HCT116 (cell line): ENCODE data around the gene LDB2. TPM values are rescaled to one million over a fixed set of nuclear protein-coding genes. Genes with fewer than 3 reads are reported as not detected.

ENCODE experiments used
- ATAC-seq: fragments of 200-7000 bp; cut with Tn5 transposase; 2 replicates; pipeline ENCODE4 v1.9.1; 2020; ENCODE audit warnings: mild to moderate bottlenecking, moderate library complexity
- BruUV-seq: library from RNA; stranded (reverse); fragments of 400-500 nt; replicated peaks from 2 replicates; lab custom pipeline; 2021; lab: Mats Ljungman, UMichigan
- CTCF ChIA-PET: fragments of 300-600 bp; sonication (Branson Sonifier 250); formaldehyde crosslinking; loops from one replicate; lab custom pipeline; 2021; ENCODE audit warnings: antibody characterized with exemption; lab: Charles Lee
- POLR2A ChIA-PET: fragments of 300-600, 350-600 bp; sonication (Branson Sonifier 250); formaldehyde crosslinking; loops from one replicate; lab custom pipeline; 2021; ENCODE audit warnings: antibody characterized with exemption; lab: Charles Lee
- RAD21 ChIA-PET, 2 experiments: fragments of 300-600 bp; sonication (Branson Sonifier 250); formaldehyde crosslinking; loops; one replicate each; lab custom pipeline; 2023; ENCODE audit warnings: low total read pairs in 2 of 2; ENCODE audit not compliant: uncharacterized antibody in 2 of 2, unreplicated experiment in 2 of 2, low non-redundant PET in 1 of 2; lab: Charles Lee
- DNase-seq: peaks from one replicate; pipeline ENCODE4 v3.0.0-alpha.2; 2010; ENCODE audit warnings: low read depth, low spot score
- H2AFZ ChIP-seq: fragments of 200-600 bp; shearing (Covaris generic), sonication (generic); 2 replicates; pipeline ENCODE4 v1.6.1; 2017; ENCODE audit warnings: low read depth, mixed run types, mixed read lengths, antibody characterized with exemption, low read length; ENCODE audit not compliant: poor library complexity, severe bottlenecking
- H3K27ac ChIP-seq: 2 replicates; pipeline ENCODE4 v1.5.1; 2012; ENCODE audit warnings: low read depth, low read length
- H3K27me3 ChIP-seq: fragments of 200-600 bp; sonication (generic); 2 replicates; pipeline ENCODE4 v1.6.1; 2016; ENCODE audit warnings: mixed run types, low read length, mixed read lengths; ENCODE audit not compliant: insufficient read depth
- H3K36me3 ChIP-seq, 2 experiments: fragments of 200-500 bp in 1 of 2; fragments of 200-600 bp in 1 of 2; sonication (Bioruptor generic) in 1 of 2; sonication (generic) in 1 of 2; 2 replicates each; pipeline versions ENCODE4 v1.5.1 to v1.6.1; 2014 to 2016; ENCODE audit warnings: low read length in 2 of 2, inconsistent platforms in 1 of 2, mixed read lengths in 1 of 2, mixed run types in 1 of 2; ENCODE audit not compliant: insufficient read depth in 2 of 2, control insufficient read depth in 1 of 2
- H3K4me1 ChIP-seq, 2 experiments: fragments of 200-600 bp in 1 of 2; sonication (generic) in 1 of 2; 2 replicates each; pipeline versions ENCODE4 v1.5.1 to v1.6.1; 2012 to 2017; ENCODE audit warnings: low read length in 2 of 2, inconsistent platforms in 1 of 2, mild to moderate bottlenecking in 1 of 2, mixed read lengths in 1 of 2, mixed run types in 1 of 2, moderate library complexity in 1 of 2; ENCODE audit not compliant: insufficient read depth in 2 of 2, control insufficient read depth in 1 of 2
- H3K4me2 ChIP-seq: fragments of 200-600 bp; sonication (generic); 2 replicates; pipeline ENCODE4 v1.6.1; 2017; ENCODE audit warnings: mixed run types, low read length, mixed read lengths
- H3K4me3 ChIP-seq, 2 experiments: fragments of 200-600 bp in 1 of 2; sonication (generic) in 1 of 2; replicated peaks in 1 of 2; 2 replicates each; pipeline ENCODE4 v1.5.1; 2011 to 2016; ENCODE audit warnings: low read length in 2 of 2, control low read depth in 1 of 2, low read depth in 1 of 2, mild to moderate bottlenecking in 1 of 2, mixed read lengths in 1 of 2, mixed run types in 1 of 2
- H3K79me2 ChIP-seq: fragments of 200-600 bp; sonication (generic); 2 replicates; pipeline ENCODE4 v1.6.1; 2017; ENCODE audit warnings: mild to moderate bottlenecking, mixed run types, low read length, moderate library complexity, mixed read lengths; ENCODE audit not compliant: insufficient read depth
- H3K9ac ChIP-seq: fragments of 200-600 bp; sonication (generic); 2 replicates; pipeline ENCODE4 v1.6.1; 2016; ENCODE audit warnings: low read length, mixed read lengths
- H3K9me2 ChIP-seq: fragments of 200-600 bp; sonication (generic), shearing (Covaris generic); 2 replicates; pipeline ENCODE4 v1.6.1; 2017; ENCODE audit warnings: mixed run types, mild to moderate bottlenecking, moderate library complexity; ENCODE audit not compliant: insufficient read depth
- H3K9me3 ChIP-seq, 2 experiments: fragments of 200-500 bp in 1 of 2; fragments of 200-600 bp in 1 of 2; sonication (Bioruptor generic) in 1 of 2; sonication (generic) in 1 of 2; 2 replicates each; pipeline ENCODE4 v1.6.1; 2014 to 2017; ENCODE audit warnings: low read length in 2 of 2, mixed read lengths in 2 of 2, inconsistent platforms in 1 of 2, low read depth in 1 of 2, mild to moderate bottlenecking in 1 of 2, mixed run types in 1 of 2, moderate library complexity in 1 of 2; ENCODE audit not compliant: control insufficient read depth in 1 of 2, insufficient read depth in 1 of 2
- H4K20me1 ChIP-seq: fragments of 200-600 bp; sonication (generic), shearing (Covaris generic); 2 replicates; pipeline ENCODE4 v1.6.1; 2017; ENCODE audit warnings: mixed run types, mild to moderate bottlenecking, moderate library complexity; ENCODE audit not compliant: insufficient read depth
- CBX3 ChIP-seq: IDR thresholded peaks from 2 replicates; pipeline ENCODE4 v1.6.1; 2012; ENCODE audit warnings: low read depth
- CEBPB ChIP-seq: IDR thresholded peaks from 2 replicates; pipeline ENCODE4 v1.6.1; 2012; ENCODE audit warnings: low read depth
- EGR1 ChIP-seq: IDR thresholded peaks from 2 replicates; pipeline ENCODE4 v1.6.1; 2012; ENCODE audit warnings: low read depth
- ELF1 ChIP-seq: IDR thresholded peaks from 2 replicates; pipeline ENCODE4 v1.6.1; 2012; ENCODE audit warnings: low read depth, borderline replicate concordance
- JUND ChIP-seq: IDR thresholded peaks from 2 replicates; pipeline ENCODE4 v1.6.1; 2012
- POLR2A ChIP-seq: IDR thresholded peaks from 2 replicates; pipeline ENCODE4 v1.7.0; 2011; ENCODE audit warnings: borderline replicate concordance; ENCODE audit not compliant: insufficient read depth, insufficient read length; ENCODE audit errors: extremely low read depth
- SIN3A ChIP-seq: IDR thresholded peaks from 2 replicates; pipeline ENCODE4 v1.6.1; 2012; ENCODE audit warnings: low read depth
- SP1 ChIP-seq: IDR thresholded peaks from 2 replicates; pipeline ENCODE4 v1.6.1; 2012; ENCODE audit warnings: low read depth
- ZFX ChIP-seq: fragments of 450-650 bp; IDR thresholded peaks from 2 replicates; pipeline ENCODE4 v1.6.1; 2017
- intact Hi-C: fragments of 100-400 bp; cut with micrococcal nuclease; formaldehyde crosslinking; loops from 2 replicates; pipeline ENCODE4 v1.10.0; 2022
- total RNA-seq: library from RNA; stranded (reverse); gene quantifications from one replicate; pipeline ENCODE4 v1.2.1, GENCODE V29; 2021; ENCODE audit not compliant: unreplicated experiment
- TF ChIP-seq, protein P1 (sequence below), 3 experiments: fragments of 200-600 bp in 1 of 3; sonication (generic) in 1 of 3; IDR thresholded peaks in 2 of 3; conservative IDR thresholded peaks in 1 of 3; 2 replicates each; pipeline ENCODE4 v1.5.1; 2012 to 2017; ENCODE audit warnings: low read depth in 2 of 3, low read length in 2 of 3, antibody characterized with exemption in 1 of 3, borderline replicate concordance in 1 of 3, control low read depth in 1 of 3, mild to moderate bottlenecking in 1 of 3, mixed read lengths in 1 of 3, mixed run types in 1 of 3, moderate library complexity in 1 of 3; ENCODE audit not compliant: insufficient read depth in 1 of 3
- TF ChIP-seq, protein P2 (sequence below): IDR thresholded peaks from 2 replicates; pipeline ENCODE4 v1.6.1; 2012

Gene LDB2
- total RNA-seq, 1 experiment from 2014 or later: 0.12 TPM

DNA sequence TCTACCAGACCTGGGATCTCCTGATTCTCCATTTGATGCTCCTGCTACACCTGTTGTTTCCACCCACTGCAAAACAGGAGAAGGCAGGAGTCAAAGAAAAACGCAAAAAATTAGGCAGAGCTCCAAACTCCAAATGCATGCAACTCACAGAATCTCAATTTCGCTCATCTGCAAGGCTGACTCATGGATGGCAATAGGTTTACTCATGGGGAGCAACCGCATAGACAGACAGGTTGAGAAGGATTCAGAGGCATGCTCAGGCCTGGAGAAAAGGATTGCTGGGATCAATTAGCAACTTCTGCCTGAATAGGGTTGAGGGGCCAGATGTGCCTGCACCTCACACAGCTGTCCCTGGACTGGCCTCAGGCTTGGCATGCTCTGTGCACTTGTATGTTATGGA lies 231.0 kb downstream of the LDB2 start:
- Histone ChIP-seq H3K9ac (no peak overlapping the region), H3K4me3 (no peak overlapping the region), H2AFZ (no peak overlapping the region), H3K9me3 (no peaks in the 10 kb centered on the region), H3K27me3 (no peaks in the 10 kb centered on the region), H3K79me2 (no peaks in the 10 kb centered on the region), H3K27ac (no peak overlapping the region), H3K4me2 (no peak overlapping the region), H4K20me1 (no peaks in the 10 kb centered on the region), H3K4me1 (no peaks in the 10 kb centered on the region), H3K9me2 (no peaks in the 10 kb centered on the region), H3K36me3 (no peaks in the 10 kb centered on the region)
- ChIA-PET POLR2A (no interaction called here), RAD21 (no interaction called here), CTCF (no interaction called here)
- TF ChIP-seq JUND (no peak), POLR2A (no peak), EGR1 (no peak), ZFX (no peak), SIN3A (no peak), CBX3 (no peak), CEBPB (no peak), ELF1 (no peak), SP1 (no peak)
- TF ChIP-seq, protein P1, sequence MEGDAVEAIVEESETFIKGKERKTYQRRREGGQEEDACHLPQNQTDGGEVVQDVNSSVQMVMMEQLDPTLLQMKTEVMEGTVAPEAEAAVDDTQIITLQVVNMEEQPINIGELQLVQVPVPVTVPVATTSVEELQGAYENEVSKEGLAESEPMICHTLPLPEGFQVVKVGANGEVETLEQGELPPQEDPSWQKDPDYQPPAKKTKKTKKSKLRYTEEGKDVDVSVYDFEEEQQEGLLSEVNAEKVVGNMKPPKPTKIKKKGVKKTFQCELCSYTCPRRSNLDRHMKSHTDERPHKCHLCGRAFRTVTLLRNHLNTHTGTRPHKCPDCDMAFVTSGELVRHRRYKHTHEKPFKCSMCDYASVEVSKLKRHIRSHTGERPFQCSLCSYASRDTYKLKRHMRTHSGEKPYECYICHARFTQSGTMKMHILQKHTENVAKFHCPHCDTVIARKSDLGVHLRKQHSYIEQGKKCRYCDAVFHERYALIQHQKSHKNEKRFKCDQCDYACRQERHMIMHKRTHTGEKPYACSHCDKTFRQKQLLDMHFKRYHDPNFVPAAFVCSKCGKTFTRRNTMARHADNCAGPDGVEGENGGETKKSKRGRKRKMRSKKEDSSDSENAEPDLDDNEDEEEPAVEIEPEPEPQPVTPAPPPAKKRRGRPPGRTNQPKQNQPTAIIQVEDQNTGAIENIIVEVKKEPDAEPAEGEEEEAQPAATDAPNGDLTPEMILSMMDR (IDR thresholded peaks at IDR 0.05 in 2 of 3, conservative IDR thresholded peaks at IDR 0.05 in 1 of 3; ENCODE audit: borderline replicate concordance in 1 of 3, insufficient read depth in 1 of 3, low read depth in 2 of 3, low read length in 2 of 3): no peak
- TF ChIP-seq, protein P2, sequence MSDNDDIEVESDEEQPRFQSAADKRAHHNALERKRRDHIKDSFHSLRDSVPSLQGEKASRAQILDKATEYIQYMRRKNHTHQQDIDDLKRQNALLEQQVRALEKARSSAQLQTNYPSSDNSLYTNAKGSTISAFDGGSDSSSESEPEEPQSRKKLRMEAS: no peak
- DNase-seq: no peak
- ATAC-seq: no peak
- intact Hi-C loops: no loop called here
- BruUV-seq: no TSS peak
